BLaER1 (cell line): Measurements from ENCODE around the gene STYXL2.
A peak's percentile ranks its signal among the peaks of the same experiment; 100 is the strongest.

Source experiments
- H3K27ac ChIP-seq: shearing (Covaris generic); formaldehyde crosslinking; 2 replicates; pipeline ENCODE4 v1.8.1; 2022
- H3K27me3 ChIP-seq: shearing (Covaris generic); formaldehyde crosslinking; 2 replicates; pipeline ENCODE4 v1.8.1; 2022
- H3K36me3 ChIP-seq: shearing (Covaris generic); formaldehyde crosslinking; 2 replicates; pipeline ENCODE4 v1.8.1; 2022
- H3K4me1 ChIP-seq: shearing (Covaris generic); formaldehyde crosslinking; 2 replicates; pipeline ENCODE4 v1.8.1; 2022
- H3K4me2 ChIP-seq: shearing (Covaris generic); formaldehyde crosslinking; 2 replicates; pipeline ENCODE4 v1.8.1; 2022
- H3K4me3 ChIP-seq: shearing (Covaris generic); formaldehyde crosslinking; 2 replicates; pipeline ENCODE4 v1.8.1; 2022
- H3K9ac ChIP-seq: shearing (Covaris generic); formaldehyde crosslinking; 2 replicates; pipeline ENCODE4 v1.8.1; 2022
- H3K9me3 ChIP-seq: shearing (Covaris generic); formaldehyde crosslinking; 2 replicates; pipeline ENCODE4 v1.8.1; 2022
- H4K20me1 ChIP-seq: shearing (Covaris generic); formaldehyde crosslinking; 2 replicates; pipeline ENCODE4 v1.8.1; 2022
- Cebpa-rat ChIP-seq: shearing (Covaris generic); IDR thresholded peaks from 2 replicates; pipeline ENCODE4 v1.8.1; 2022

Gene STYXL2

GRCh38 chr1:167128261-167129227 lies 34.7 kb downstream of the STYXL2 start:
- H3K9ac ChIP-seq, result no peak overlapping the region
- no peaks in the 10 kb centered on the region for H3K36me3 ChIP-seq
- no peak overlapping the region for H3K4me3 ChIP-seq
- H3K9me3 ChIP-seq, result no peaks in the 10 kb centered on the region
- H3K27ac ChIP-seq, result no peak overlapping the region
- no peaks in the 10 kb centered on the region for H4K20me1 ChIP-seq
- peaks cover 10% of the 10 kb centered on the region for H3K4me1 ChIP-seq
- no peak for TF ChIP-seq Cebpa-rat
- no peak overlapping the region for H3K4me2 ChIP-seq
- no peaks in the 10 kb centered on the region for H3K27me3 ChIP-seq

GRCh38 chr1:167130829-167131510 lies 37.1 kb downstream of the STYXL2 start:
- Histone ChIP-seq H3K4me2 (peak overlapping the region; percentile 34), H3K27ac (no peak overlapping the region), H3K4me1 (peaks cover 12% of the 10 kb centered on the region), H3K36me3 (no peaks in the 10 kb centered on the region), H3K27me3 (no peaks in the 10 kb centered on the region), H3K4me3 (no peak overlapping the region), H3K9ac (no peak overlapping the region), H4K20me1 (no peaks in the 10 kb centered on the region), H3K9me3 (no peaks in the 10 kb centered on the region)
- no peak for TF ChIP-seq Cebpa-rat

GRCh38 chr1:167132301-167133010 lies 38.6 kb downstream of the STYXL2 start:
- no peaks in the 10 kb centered on the region for H3K36me3 ChIP-seq
- TF ChIP-seq Cebpa-rat, result no peak
- H3K4me1 ChIP-seq, result peaks cover 27% of the 10 kb centered on the region
- H3K27ac ChIP-seq, result no peak overlapping the region
- no peaks in the 10 kb centered on the region for H3K9me3 ChIP-seq
- H3K9ac ChIP-seq, result no peak overlapping the region
- H3K4me2 ChIP-seq, result no peak overlapping the region
- no peaks in the 10 kb centered on the region for H4K20me1 ChIP-seq
- no peaks in the 10 kb centered on the region for H3K27me3 ChIP-seq
- no peak overlapping the region for H3K4me3 ChIP-seq

- Histone ChIP-seq H3K9ac (no peak overlapping the region), H3K4me2 (no peak overlapping the region), H3K36me3 (no peaks in the 10 kb centered on the region)
Measured at GRCh38 chr1:167135281-167135840, 41.5 kb downstream of the STYXL2 start.

GRCh38 chr1:167136191-167136614 lies 42.3 kb downstream of the STYXL2 start:
- Histone ChIP-seq H3K27ac (no peak overlapping the region), H3K4me2 (peak overlapping the region; percentile 56), H3K4me1 (peaks cover 23% of the 10 kb centered on the region), H3K36me3 (no peaks in the 10 kb centered on the region), H3K9me3 (no peaks in the 10 kb centered on the region), H3K9ac (no peak overlapping the region), H3K27me3 (no peaks in the 10 kb centered on the region), H3K4me3 (no peak overlapping the region), H4K20me1 (no peaks in the 10 kb centered on the region)
- no peak for TF ChIP-seq Cebpa-rat

More at GRCh38 chr1:167135281-167135840, 41.5 kb downstream of the STYXL2 start:
- H3K27ac ChIP-seq, result no peak overlapping the region
- no peak for TF ChIP-seq Cebpa-rat
- H3K4me3 ChIP-seq, result no peak overlapping the region
- H3K27me3 ChIP-seq, result no peaks in the 10 kb centered on the region
- H4K20me1 ChIP-seq, result no peaks in the 10 kb centered on the region
- peaks cover 30% of the 10 kb centered on the region for H3K4me1 ChIP-seq
- H3K9me3 ChIP-seq, result no peaks in the 10 kb centered on the region

- H3K9me3 ChIP-seq, result no peaks in the 10 kb centered on the region
- H3K4me3 ChIP-seq, result no peak overlapping the region
- peaks cover 20% of the 10 kb centered on the region for H3K4me1 ChIP-seq
- H3K27ac ChIP-seq, result no peak overlapping the region
- no peak overlapping the region for H3K9ac ChIP-seq
- TF ChIP-seq Cebpa-rat, result no peak
- H3K36me3 ChIP-seq, result no peaks in the 10 kb centered on the region
- H4K20me1 ChIP-seq, result no peaks in the 10 kb centered on the region
- no peaks in the 10 kb centered on the region for H3K27me3 ChIP-seq
- peak overlapping the region; percentile 56 for H3K4me2 ChIP-seq
Measured at GRCh38 chr1:167136806-167137205, 42.9 kb downstream of the STYXL2 start.

- Histone ChIP-seq H3K9me3 (no peaks in the 10 kb centered on the region), H3K36me3 (no peaks in the 10 kb centered on the region), H3K27ac (no peak overlapping the region)
Measured at GRCh38 chr1:167137332-167137781, 43.5 kb downstream of the STYXL2 start.

GRCh38 chr1:167137793-167138510 lies 44.1 kb downstream of the STYXL2 start:
- Histone ChIP-seq H3K27ac (no peak overlapping the region), H3K4me3 (no peak overlapping the region), H3K9ac (no peak overlapping the region)

More at GRCh38 chr1:167137332-167137781, 43.5 kb downstream of the STYXL2 start:
- Histone ChIP-seq H3K9ac (no peak overlapping the region), H3K4me3 (no peak overlapping the region), H3K27me3 (no peaks in the 10 kb centered on the region), H4K20me1 (no peaks in the 10 kb centered on the region), H3K4me1 (peaks cover 20% of the 10 kb centered on the region), H3K4me2 (peak overlapping the region; percentile 56)
- no peak for TF ChIP-seq Cebpa-rat

GRCh38 chr1:167138703-167139102 lies 44.8 kb downstream of the STYXL2 start:
- Histone ChIP-seq H3K36me3 (no peaks in the 10 kb centered on the region), H3K9me3 (peaks cover 7% of the 10 kb centered on the region), H3K4me3 (no peak overlapping the region), H3K27ac (no peak overlapping the region), H3K9ac (no peak overlapping the region), H4K20me1 (no peaks in the 10 kb centered on the region), H3K27me3 (no peaks in the 10 kb centered on the region), H3K4me2 (no peak overlapping the region), H3K4me1 (peaks cover 20% of the 10 kb centered on the region)
- TF ChIP-seq Cebpa-rat, result no peak

More at GRCh38 chr1:167137793-167138510, 44.1 kb downstream of the STYXL2 start:
- no peak for TF ChIP-seq Cebpa-rat
- H3K27me3 ChIP-seq, result no peaks in the 10 kb centered on the region
- H3K36me3 ChIP-seq, result no peaks in the 10 kb centered on the region
- peak overlapping the region; percentile 56; the same call in 1 of the 2 replicates for H3K4me2 ChIP-seq
- H3K9me3 ChIP-seq, result peaks cover 2% of the 10 kb centered on the region
- peaks cover 20% of the 10 kb centered on the region for H3K4me1 ChIP-seq
- no peaks in the 10 kb centered on the region for H4K20me1 ChIP-seq
